Kidney (tissue), 14 donors: ENCODE results near the gene PLD5. TPM values are rescaled to one million over a fixed set of nuclear protein-coding genes. Genes with fewer than 3 reads are reported as not detected.
"Not testable (repeated sequence)": the region's sequence is repeated elsewhere in the genome, so short reads cannot be mapped to it uniquely, and the experiment has no call there.

Experiments
- DNase-seq, 5 donors: peaks; one replicate each; pipeline ENCODE4 v3.0.0-alpha.2; 2013 to 2020
- FAIRE-seq: peaks from 2 replicates; lab custom pipeline; 2012; peaks lifted over from hg19 to GRCh38; lab: Jason Lieb, UNC
- H3K27ac ChIP-seq, 2 donors: one replicate each; pipeline ENCODE4 v1.7.0; 2013; ENCODE audit warnings: low read depth in 2 of 2, low read length in 2 of 2, inconsistent platforms in 1 of 2
- H3K27me3 ChIP-seq: one replicate; pipeline ENCODE4 v1.7.1; 2013; ENCODE audit warnings: low read length, inconsistent platforms; ENCODE audit not compliant: control insufficient read depth, insufficient read depth
- H3K36me3 ChIP-seq, 3 donors: one replicate each; pipeline versions ENCODE4 v1.7.0 to v1.7.1; 2013; ENCODE audit warnings: low read length in 3 of 3, control low read depth in 1 of 3, inconsistent platforms in 1 of 3; ENCODE audit not compliant: insufficient read depth in 3 of 3, control insufficient read depth in 2 of 3
- H3K4me1 ChIP-seq, 3 donors: one replicate each; pipeline versions ENCODE4 v1.7.0 to v1.7.1; 2013; ENCODE audit warnings: low read length in 3 of 3, inconsistent platforms in 1 of 3, low read depth in 1 of 3; ENCODE audit not compliant: control insufficient read depth in 2 of 3, insufficient read depth in 2 of 3
- H3K4me3 ChIP-seq, 3 donors: one replicate each; pipeline versions ENCODE4 v1.7.0 to v1.8.1; 2013; ENCODE audit warnings: low read length in 3 of 3, control low read depth in 1 of 3, inconsistent platforms in 1 of 3
- H3K9ac ChIP-seq, 3 donors: one replicate each; pipeline versions ENCODE4 v1.7.0 to v1.7.1; 2013; ENCODE audit warnings: low read length in 3 of 3, control low read depth in 1 of 3, inconsistent platforms in 1 of 3
- H3K9me3 ChIP-seq, 3 donors: one replicate each; pipeline versions ENCODE4 v1.7.0 to v1.7.1; 2013; ENCODE audit warnings: low read length in 3 of 3, control low read depth in 1 of 3, inconsistent platforms in 1 of 3; ENCODE audit not compliant: control insufficient read depth in 2 of 3, insufficient read depth in 1 of 3
- intact Hi-C: fragments of 100-400 bp; cut with DNase I; formaldehyde crosslinking; loops from one replicate; pipeline ENCODE4 v1.11.1; 2022
- polyA plus RNA-seq: library from polyadenylated mRNA; stranded (reverse); fragments of 350-450 nt; fragmentation: Illumina TruSeq; extraction: RNeasy Lipid Tissue Mini Kit (QIAGEN cat#74804); gene quantifications from one replicate; pipeline ENCODE4 v1.2.3, GENCODE V29; 2014; ENCODE audit warnings: low read depth, low replicate concordance; ENCODE audit not compliant: insufficient read depth
- total RNA-seq: library from RNA; stranded (reverse); fragmentation: NEBNext Ultra II Directional; extraction: Animal tissue kit (Norgen Biotek cat#: 25700); gene quantifications from one replicate; pipeline ENCODE4 v1.2.1, GENCODE V29; 2021
- TF ChIP-seq, protein P1 (sequence below): IDR thresholded peaks from 3 replicates; pipeline ENCODE4 v1.5.1; 2012; ENCODE audit warnings: mild to moderate bottlenecking, moderate library complexity, borderline replicate concordance; ENCODE audit not compliant: insufficient read depth; ENCODE audit errors: extremely low read depth
- donor health status: control.
- donor health status: control.
- donor health status: control.
- donor health status: control.
- donor health status: control.
- donor health status: DM: yes; HTN: yes; CAD: no.
- donor health status: Normal renal cell carcinoma (clear cell type).

The PLD5 gene
- total and polyA plus RNA-seq, 2 donors from 2014 or later = 0.24 to 0.47 TPM

DNA sequence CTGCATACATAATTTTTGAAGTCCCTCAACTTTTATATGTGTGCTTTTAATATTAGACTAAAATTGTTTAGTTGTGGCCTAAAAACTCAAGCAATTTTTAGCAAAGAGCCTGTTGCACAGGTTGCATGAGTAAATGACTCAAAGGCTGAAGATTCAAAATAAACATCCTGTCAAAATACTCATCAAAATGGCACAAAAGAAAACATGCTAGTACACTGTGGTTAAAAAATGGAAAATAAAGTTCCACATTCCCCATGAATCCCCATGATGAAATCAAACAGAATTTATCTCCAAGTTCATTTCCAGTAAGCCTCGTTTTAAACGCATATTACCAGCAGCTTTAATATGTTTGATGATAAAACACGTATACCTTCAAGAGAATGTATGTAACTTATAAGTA, 295.5 kb downstream of the PLD5 start:
- no peak for FAIRE-seq
- TF ChIP-seq, protein P1, sequence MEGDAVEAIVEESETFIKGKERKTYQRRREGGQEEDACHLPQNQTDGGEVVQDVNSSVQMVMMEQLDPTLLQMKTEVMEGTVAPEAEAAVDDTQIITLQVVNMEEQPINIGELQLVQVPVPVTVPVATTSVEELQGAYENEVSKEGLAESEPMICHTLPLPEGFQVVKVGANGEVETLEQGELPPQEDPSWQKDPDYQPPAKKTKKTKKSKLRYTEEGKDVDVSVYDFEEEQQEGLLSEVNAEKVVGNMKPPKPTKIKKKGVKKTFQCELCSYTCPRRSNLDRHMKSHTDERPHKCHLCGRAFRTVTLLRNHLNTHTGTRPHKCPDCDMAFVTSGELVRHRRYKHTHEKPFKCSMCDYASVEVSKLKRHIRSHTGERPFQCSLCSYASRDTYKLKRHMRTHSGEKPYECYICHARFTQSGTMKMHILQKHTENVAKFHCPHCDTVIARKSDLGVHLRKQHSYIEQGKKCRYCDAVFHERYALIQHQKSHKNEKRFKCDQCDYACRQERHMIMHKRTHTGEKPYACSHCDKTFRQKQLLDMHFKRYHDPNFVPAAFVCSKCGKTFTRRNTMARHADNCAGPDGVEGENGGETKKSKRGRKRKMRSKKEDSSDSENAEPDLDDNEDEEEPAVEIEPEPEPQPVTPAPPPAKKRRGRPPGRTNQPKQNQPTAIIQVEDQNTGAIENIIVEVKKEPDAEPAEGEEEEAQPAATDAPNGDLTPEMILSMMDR = no peak
- intact Hi-C loops = no loop called here
- Histone ChIP-seq H3K36me3 (no peaks in the 10 kb centered on the region), H3K27ac (no peak overlapping the region), H3K9ac (no peak overlapping the region), H3K4me1 (no peaks in the 10 kb centered on the region), H3K4me3 (no peak overlapping the region), H3K9me3 (no peaks in the 10 kb centered on the region), H3K27me3 (no peaks in the 10 kb centered on the region)
- no peak for DNase-seq

DNA sequence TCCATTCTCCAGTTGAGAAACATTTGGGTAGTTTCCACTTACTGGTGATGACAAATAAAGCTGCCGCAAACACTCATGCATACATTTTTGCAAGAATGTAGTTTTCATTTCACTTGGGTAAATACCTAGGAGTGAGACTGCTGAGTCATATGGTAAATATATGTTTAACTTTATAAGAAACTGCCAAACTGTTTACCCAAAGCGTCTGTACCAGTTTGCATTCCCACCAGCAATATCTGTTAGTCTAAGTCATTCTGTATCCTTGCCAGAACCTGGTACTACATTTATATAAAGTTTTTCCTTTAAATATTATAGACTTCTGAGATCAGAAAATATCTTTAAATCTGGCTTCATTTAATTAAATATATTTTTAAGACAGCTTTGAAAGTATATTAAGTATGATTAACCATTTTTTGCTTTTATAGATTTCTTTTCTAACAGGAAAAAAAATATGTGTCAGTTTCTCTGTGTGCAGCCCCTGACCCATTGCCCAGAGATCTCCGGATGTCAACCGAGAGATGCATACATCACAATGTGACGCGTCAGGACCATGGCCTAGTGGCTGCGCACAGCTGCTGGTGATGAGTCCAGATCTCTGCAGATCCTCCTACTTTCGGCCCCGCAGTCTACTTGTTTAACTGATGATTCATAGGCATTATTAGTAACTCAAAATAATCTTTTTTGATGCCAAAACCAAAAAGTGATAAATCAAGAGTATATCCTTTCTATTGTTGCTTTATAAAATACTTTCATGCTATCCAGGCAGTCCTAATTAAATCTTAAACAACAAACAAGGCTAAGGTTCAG, 298.5 kb downstream of the PLD5 start:
- H3K4me3 ChIP-seq = no peak overlapping the region
- no peaks in the 10 kb centered on the region for H3K4me1 ChIP-seq
- TF ChIP-seq, protein P1 = no peak
- H3K9me3 ChIP-seq = no peaks in the 10 kb centered on the region
- FAIRE-seq (no peak), DNase-seq (no peak)
- no peaks in the 10 kb centered on the region for H3K27me3 ChIP-seq
- no peaks in the 10 kb centered on the region for H3K36me3 ChIP-seq
- H3K9ac ChIP-seq = no peak overlapping the region
- H3K27ac ChIP-seq = no peak overlapping the region
- intact Hi-C loops = no loop called here

DNA sequence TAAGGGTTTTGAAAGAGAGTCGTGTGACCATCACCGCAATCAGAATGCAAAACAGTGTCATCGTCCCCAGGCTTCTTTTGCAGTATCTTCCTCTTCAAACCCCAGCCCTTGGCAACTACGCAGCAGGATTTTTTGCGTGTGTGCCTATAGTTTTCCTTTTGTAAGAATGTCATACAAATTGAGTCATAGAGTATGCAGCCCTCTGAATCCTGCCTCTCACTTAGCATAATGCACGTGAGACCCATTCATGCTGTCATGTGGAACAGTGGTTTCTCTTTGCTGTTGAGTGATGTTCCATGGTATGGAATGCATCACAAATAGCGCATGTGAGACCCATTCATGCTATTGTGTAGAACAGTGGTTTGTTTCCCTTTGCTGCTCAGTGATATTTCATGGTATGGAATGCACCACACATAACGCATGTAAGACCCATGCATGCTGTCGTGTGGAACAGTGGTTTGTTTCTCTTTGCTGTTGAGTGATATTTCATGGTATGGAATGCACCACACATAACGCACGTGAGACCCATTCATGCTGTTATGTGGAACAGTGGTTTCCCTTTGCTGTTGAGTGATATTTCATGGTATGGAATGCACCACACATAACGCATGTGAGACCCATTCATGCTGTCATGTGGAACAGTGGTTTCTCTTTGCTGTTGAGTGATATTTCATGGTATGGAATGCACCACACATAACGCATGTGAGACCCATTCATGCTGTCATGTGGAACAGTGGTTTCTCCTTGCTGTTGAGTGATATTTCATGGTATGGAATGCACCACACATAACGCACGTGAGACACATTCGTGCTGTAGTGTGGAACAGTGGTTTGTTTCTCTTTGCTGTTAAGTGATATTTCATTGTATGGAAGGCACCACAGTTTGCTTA, 299.4 kb downstream of the PLD5 start:
- H3K27me3 ChIP-seq, H3K4me1 ChIP-seq, FAIRE-seq, H3K4me3 ChIP-seq, H3K36me3 ChIP-seq, DNase-seq, H3K9ac ChIP-seq, intact Hi-C loops, H3K9me3 ChIP-seq, H3K27ac ChIP-seq: not testable (repeated sequence)

DNA sequence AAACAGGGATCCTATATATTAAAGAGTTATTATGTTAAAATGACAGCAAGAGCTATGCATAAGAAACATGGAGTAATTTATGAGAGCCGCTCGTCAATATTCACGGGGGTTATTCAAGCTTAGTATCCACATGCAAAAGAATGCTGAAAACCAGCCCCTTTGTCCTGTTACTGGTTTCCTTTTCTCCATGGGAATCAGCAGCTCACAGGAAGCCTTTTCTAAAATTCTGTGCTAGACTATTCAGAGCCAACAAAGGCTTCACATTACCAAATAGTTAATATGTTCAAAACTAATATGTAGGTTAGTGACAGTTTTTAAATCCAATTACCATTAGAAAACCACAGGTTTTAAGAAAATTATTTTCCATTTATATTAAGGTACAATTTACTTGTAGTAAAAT, 300.0 kb downstream of the PLD5 start:
- Histone ChIP-seq H3K4me3 (no peak overlapping the region), H3K27ac (no peak overlapping the region), H3K9me3 (no peaks in the 10 kb centered on the region), H3K27me3 (no peaks in the 10 kb centered on the region), H3K4me1 (no peaks in the 10 kb centered on the region), H3K9ac (no peak overlapping the region), H3K36me3 (no peaks in the 10 kb centered on the region)
- DNase-seq = no peak
- FAIRE-seq = no peak
- intact Hi-C loops = no loop called here
- TF ChIP-seq, protein P1 = no peak
